ENCODE results near the gene CTSZ.
A peak's percentile ranks its signal among the peaks of the same experiment; 100 is the strongest.
"Not testable (repeated sequence)": the region's sequence is repeated elsewhere in the genome, so short reads cannot be mapped to it uniquely, and the experiment has no call there.

Gene CTSZ

GRCh38 chr20:59006864-59007664 lies at the start of gene CTSZ:
TSS of gene CTSZ (minus strand) at chr20:59007254. CDS start at chr20:59007128, 126 bp downstream.
- DNase-seq, result peak in 5 of 58 donors; percentile 18 to 45 (median 39)

GRCh38 chr20:59055302-59055701 lies 48.2 kb upstream of the CTSZ start:
- DNase-seq, result no peak

GRCh38 chr20:59051666-59052185 lies 44.7 kb upstream of the CTSZ start:
- DNase-seq, result no peak

GRCh38 chr20:59050437-59050836 lies 43.4 kb upstream of the CTSZ start:
- DNase-seq, result no peak

- no peak for DNase-seq
These were observed 41.6 kb upstream of the CTSZ start for GRCh38 chr20:59048681-59049030.

GRCh38 chr20:59047938-59048680 lies 41.1 kb upstream of the CTSZ start:
- DNase-seq, result no peak

GRCh38 chr20:59046862-59047261 lies 39.8 kb upstream of the CTSZ start:
- no peak for DNase-seq

GRCh38 chr20:59044796-59045195 lies 37.7 kb upstream of the CTSZ start:
- DNase-seq, result no peak

GRCh38 chr20:59044295-59044694 lies 37.2 kb upstream of the CTSZ start:
- no peak for DNase-seq

- DNase-seq, result no peak
These were observed 36.6 kb upstream of the CTSZ start for GRCh38 chr20:59043698-59044097.

- DNase-seq, result peak in 57 of 58 donors; percentile 32 to 93 (median 85)
These were observed 36.0 kb upstream of the CTSZ start for GRCh38 chr20:59042796-59043631.

GRCh38 chr20:59042151-59042795 lies 35.2 kb upstream of the CTSZ start, which contains the start of gene PRELID3B:
TSS of gene PRELID3B (minus strand) at chr20:59042786. CDS start at chr20:59042730, 56 bp downstream.
- peak in 4 of 58 donors; percentile 34 to 52 (median 46) for DNase-seq

- DNase-seq, result not testable (repeated sequence)
These were observed 34.4 kb upstream of the CTSZ start for GRCh38 chr20:59041487-59041886.

- DNase-seq, result no peak
These were observed 33.6 kb upstream of the CTSZ start for GRCh38 chr20:59040667-59041066.

- DNase-seq, result no peak
These were observed 32.2 kb upstream of the CTSZ start for GRCh38 chr20:59039233-59039632.

- no peak for DNase-seq
These were observed 30.3 kb upstream of the CTSZ start for GRCh38 chr20:59037386-59037785.

- no peak for DNase-seq
These were observed 28.3 kb upstream of the CTSZ start for GRCh38 chr20:59035381-59035780.

- DNase-seq, result no peak
These were observed 26.6 kb upstream of the CTSZ start for GRCh38 chr20:59033616-59034165.

GRCh38 chr20:59033093-59033492 lies 26.0 kb upstream of the CTSZ start:
- no peak for DNase-seq

- peak in 2 of 58 donors; percentile 53 to 59 for DNase-seq
These were observed 25.6 kb upstream of the CTSZ start for GRCh38 chr20:59032713-59033059.
